ENCODE measurements around the gene AP2A1.

The AP2A1 gene

GRCh38 chr19:49839713-49840112 lies 72.9 kb downstream of the AP2A1 start:
- DNase-seq (ENCODE audit: low spot score): no peak

- no peak for DNase-seq (ENCODE audit: low spot score)
Observed at GRCh38 chr19:49840321-49840720, 73.5 kb downstream of the AP2A1 start.

- DNase-seq (ENCODE audit: low spot score): no peak
Observed at GRCh38 chr19:49840736-49841249, 74.0 kb downstream of the AP2A1 start.

DNA sequence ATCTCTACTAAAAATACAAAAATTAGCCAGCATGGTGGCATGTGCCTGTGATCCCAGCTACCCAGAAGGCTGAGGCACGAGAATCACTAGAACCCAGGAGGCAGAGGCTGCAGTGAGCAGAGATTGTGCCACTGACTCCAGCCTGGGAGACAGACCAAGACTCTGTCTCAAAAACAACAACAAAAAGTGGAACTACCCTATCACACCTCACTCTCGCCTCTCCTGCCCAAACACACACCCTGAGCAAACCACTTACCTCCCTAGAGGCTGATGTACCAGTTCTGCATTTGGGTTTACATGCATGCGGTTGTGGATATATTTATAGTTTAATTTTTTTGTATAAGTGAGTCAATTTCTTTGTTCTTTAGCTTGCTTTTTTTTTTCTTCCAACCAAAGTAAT lies 76.5 kb downstream of the AP2A1 start:
- no peak for DNase-seq (ENCODE audit: low spot score)

- no peak for DNase-seq (ENCODE audit: low spot score)
Observed at GRCh38 chr19:49844138-49845095, 77.6 kb downstream of the AP2A1 start.

DNA sequence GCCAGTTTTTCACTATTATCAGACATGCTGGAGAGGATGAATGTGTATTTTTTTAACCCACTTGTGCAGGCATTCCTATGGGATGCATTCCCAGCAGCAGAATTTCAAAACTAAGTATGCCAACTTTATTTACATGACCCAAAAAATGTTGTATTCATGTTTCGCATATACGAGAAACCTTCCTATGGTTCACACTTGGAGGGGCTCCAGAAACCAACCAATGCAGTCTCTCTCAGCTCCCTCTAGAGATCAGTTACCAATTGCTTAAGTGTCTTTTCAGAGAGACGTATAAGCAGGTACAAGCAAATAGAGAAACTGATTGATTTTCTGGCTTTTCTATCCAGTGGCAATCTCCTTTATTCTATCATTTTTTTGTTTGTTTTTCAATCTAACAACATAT lies 78.6 kb downstream of the AP2A1 start:
- no peak for DNase-seq (ENCODE audit: low spot score)

GRCh38 chr19:49846408-49846807 lies 79.6 kb downstream of the AP2A1 start:
- no peak for DNase-seq (ENCODE audit: low spot score)

GRCh38 chr19:49847731-49848696 lies 81.2 kb downstream of the AP2A1 start:
- DNase-seq (ENCODE audit: low spot score): peak; percentile 65

- no peak for DNase-seq (ENCODE audit: low spot score)
Observed at GRCh38 chr19:49848938-49849337, 82.1 kb downstream of the AP2A1 start.

GRCh38 chr19:49849433-49850220 lies 82.8 kb downstream of the AP2A1 start:
- no peak for DNase-seq (ENCODE audit: low spot score)

DNA sequence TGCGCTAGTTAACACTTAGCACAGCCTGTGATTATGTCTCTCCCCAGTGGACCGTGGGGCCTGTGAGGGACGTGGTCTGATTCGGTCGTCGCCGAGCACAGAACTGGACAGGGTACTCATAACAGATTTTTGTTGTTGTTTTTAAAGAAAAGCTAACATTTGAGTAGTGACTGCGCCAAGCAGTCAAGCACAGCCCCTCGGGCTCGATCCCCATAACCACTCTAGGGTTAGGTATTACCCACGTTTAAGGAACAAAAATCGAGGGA lies 83.4 kb downstream of the AP2A1 start:
- no peak for DNase-seq (ENCODE audit: low spot score)

DNA sequence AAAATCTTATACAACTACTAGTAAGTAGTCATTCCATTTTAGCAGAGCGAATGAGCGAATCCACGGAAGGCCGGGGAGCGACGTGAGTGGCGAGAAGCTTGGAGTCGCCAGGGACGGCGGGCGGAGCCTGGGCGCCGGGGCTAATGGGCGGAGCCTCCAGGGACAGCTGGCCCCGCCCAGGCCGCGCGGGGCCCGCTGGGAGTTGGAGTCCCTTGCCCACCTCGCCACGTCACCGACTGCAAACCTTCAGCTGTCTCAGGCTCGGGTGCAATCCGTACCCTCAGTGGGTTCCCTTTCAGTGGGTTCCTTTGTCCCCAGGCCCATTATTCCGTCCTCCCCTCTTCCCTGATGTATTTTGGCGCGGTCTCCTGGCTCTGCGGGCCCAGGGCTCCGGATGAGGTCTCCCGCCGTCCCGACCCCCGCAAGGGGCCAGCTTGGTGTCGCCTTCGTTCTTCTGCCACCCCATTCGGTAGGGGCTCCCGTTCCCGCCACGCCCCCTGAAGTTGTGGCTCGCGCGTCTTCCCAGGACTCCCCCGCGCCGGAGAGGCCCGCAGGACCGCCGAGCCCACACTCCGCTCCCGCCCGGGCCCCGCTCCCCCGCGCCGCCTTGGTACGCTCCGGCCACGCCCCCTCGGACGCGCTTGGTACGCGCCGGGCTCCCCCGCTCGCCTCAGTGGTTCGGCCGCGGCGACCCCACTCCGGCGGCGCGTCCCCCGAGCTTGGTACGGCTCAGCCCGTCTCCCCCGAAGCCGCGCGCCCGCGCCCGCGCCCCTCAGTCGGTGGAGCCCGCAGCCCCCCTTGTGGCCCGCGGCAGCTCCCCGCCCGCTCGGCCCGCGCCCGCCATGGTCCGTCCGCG lies 83.9 kb downstream of the AP2A1 start, which contains the start of gene PTOV1:
Gene PTOV1 (plus strand): TSS at position 673 of the 856 bp plus-strand sequence.
- peak; percentile 87 for DNase-seq (ENCODE audit: low spot score)

DNA sequence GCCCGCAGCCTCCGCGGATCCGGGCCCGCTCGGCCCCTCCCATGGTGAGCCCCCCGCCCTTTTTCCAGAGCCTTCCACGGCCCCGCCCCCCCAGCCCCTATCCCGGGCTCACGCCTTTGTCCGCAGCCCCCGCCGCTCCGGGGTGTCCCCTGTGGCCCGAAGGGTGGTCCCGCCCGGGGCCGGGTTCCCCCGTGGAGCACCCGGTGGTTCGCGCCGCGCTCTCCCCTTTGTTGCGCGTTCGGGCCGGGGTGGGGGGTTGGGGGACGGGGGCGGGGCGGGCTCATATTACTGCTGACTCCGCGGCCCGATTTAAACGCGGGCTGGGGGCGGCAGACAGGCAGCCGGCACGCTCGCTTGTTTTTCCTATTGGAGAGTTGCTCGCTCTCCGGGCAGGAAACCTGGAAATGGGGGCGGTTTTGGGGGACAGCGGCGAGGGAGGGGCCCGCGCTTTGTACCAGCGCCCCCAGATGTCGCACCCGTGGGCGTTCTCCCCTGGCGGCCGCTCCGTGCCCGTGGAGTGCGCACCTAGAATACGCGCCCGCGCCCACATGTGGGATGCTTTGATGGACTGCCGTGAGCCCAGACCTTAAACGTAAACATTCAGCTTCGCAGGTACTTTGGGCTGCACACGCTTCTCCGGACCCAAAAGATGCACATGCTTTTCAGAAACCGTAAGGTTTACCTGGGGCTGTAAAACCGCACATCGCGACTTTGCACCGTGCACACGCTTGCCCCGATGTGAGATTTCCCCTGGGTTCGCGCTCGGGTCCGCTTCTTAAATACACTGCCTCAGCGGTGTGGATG lies 84.9 kb downstream of the AP2A1 start:
- peak; percentile 29 for DNase-seq (ENCODE audit: low spot score)

GRCh38 chr19:49852631-49853126 lies 85.9 kb downstream of the AP2A1 start:
- no peak for DNase-seq (ENCODE audit: low spot score)

GRCh38 chr19:49853852-49854377 lies 87.1 kb downstream of the AP2A1 start:
- DNase-seq (ENCODE audit: low spot score): no peak

GRCh38 chr19:49854378-49855263 lies 87.8 kb downstream of the AP2A1 start:
- DNase-seq (ENCODE audit: low spot score): no peak

- no peak for DNase-seq (ENCODE audit: low spot score)
Observed at GRCh38 chr19:49855277-49855675, 88.5 kb downstream of the AP2A1 start.

Measured in CD4-positive, alpha-beta T cell treated with Interleukin-2 at 100 ng/mL for 4 hours (primary cell).